Activated CD4-positive, alpha-beta memory T cell treated with anti-CD3 and anti-CD28 coated beads for 36 hours (primary cell): ENCODE measurements around the gene RALGDS. TPM values are rescaled to one million over a fixed set of nuclear protein-coding genes. Genes with fewer than 3 reads are reported as not detected.

Source experiments
- CTCF ChIA-PET: fragments of 350-600 bp; sonication (Branson Sonifier 250); formaldehyde crosslinking; loops from one replicate; lab custom pipeline; 2021; ENCODE audit warnings: antibody characterized with exemption, inconsistent platforms; lab: Charles Lee
- POLR2A ChIA-PET: fragments of 350-600 bp; sonication (Branson Sonifier 250); formaldehyde crosslinking; loops from one replicate; lab custom pipeline; 2021; ENCODE audit warnings: antibody characterized with exemption; lab: Charles Lee
- DNase-seq: peaks from one replicate; pipeline ENCODE4 v3.0.0-alpha.2; 2020
- H3K27ac Mint-ChIP-seq: one replicate; pipeline ENCODE4 v1.8.0; 2021; ENCODE audit warnings: mixed read lengths
- H3K27me3 Mint-ChIP-seq: one replicate; pipeline ENCODE4 v1.8.0; 2021; ENCODE audit warnings: mixed read lengths
- H3K36me3 Mint-ChIP-seq: one replicate; pipeline ENCODE4 v1.8.0; 2021; ENCODE audit warnings: mixed read lengths
- H3K4me1 Mint-ChIP-seq: one replicate; pipeline ENCODE4 v1.8.0; 2021; ENCODE audit warnings: low read depth, mixed read lengths
- H3K4me3 Mint-ChIP-seq: one replicate; pipeline ENCODE4 v1.8.0; 2021; ENCODE audit warnings: mild to moderate bottlenecking, mixed read lengths
- H3K9me3 Mint-ChIP-seq: one replicate; pipeline ENCODE4 v1.8.0; 2021; ENCODE audit warnings: mixed read lengths
- intact Hi-C: fragments of 100-400 bp; cut with micrococcal nuclease; formaldehyde crosslinking; loops from one replicate; pipeline ENCODE4 v1.15.1; 2023
- total RNA-seq, 2 experiments: library from RNA; stranded (reverse); gene quantifications; one replicate each; pipeline ENCODE4 v1.2.3, GENCODE V29; 2021

RALGDS gene
- total RNA-seq, 2 experiments from 2014 or later = 65.4 TPM

DNA sequence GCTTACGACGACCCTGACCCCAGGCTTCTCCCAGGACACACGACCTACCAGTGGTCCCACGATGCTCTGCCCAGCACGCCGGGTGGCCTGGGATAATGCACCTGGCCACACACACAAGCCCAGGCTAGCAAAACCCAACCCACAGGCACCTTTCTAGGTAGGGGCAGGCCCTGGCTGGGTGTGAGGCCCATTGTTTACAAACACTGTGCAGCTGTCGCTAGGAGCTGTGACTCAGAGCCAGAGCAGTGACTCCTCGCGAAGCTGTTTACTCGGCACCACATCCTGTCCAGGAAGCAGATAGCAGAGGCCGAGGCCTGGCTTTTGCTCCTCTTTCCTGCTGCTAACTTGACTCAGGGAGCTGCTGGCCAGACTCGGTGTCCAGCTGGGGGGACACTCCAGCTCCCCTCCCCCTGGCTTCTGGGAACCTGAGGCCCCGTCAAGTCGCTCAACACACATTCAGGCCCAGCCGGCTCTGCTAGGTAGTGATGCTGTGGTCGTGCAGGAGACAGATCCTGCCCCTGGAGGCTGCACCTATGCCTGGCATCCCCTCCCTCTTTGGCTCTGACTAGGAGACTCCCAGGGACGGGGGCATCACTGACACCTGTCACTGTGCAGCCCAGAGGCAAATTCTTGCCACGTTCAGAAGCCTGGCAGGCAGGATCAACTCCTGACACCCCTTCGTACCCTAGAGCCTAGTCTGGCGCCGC is 12.8 kb upstream of the RALGDS start:
- Mint-ChIP-seq H3K27me3 (no peaks in the 10 kb centered on the region), H3K4me3 (peak overlapping the region; percentile 70), H3K36me3 (peaks cover 15% of the 10 kb centered on the region), H3K9me3 (no peaks in the 10 kb centered on the region), H3K4me1 (peaks cover 78% of the 10 kb centered on the region), H3K27ac (peak overlapping the region; percentile 100)
- CTCF ChIA-PET = interaction anchor here (0.6 to 3.9 kb wide), 5 partner anchors 11 to 240 kb away, joined by 3 to 111 read pairs (median 6); no protein-coding TSS in a partner anchor
- intact Hi-C loops = loop anchor here (1.0 to 5.0 kb wide), 3 partner anchors 10 to 782 kb away; partner anchors contain the start of genes RALGDS and SETX
- DNase-seq = peak; percentile 96
- POLR2A ChIA-PET = interaction anchor here (0.6 to 4.9 kb wide), 9 partner anchors 10 to 237 kb away, joined by 3 to 42 read pairs (median 4); partner anchors contain the start of genes GTF3C5 and RALGDS

GRCh38 chr9:133132174-133132573 is 11.1 kb upstream of the RALGDS start:
- Mint-ChIP-seq H3K9me3 (no peaks in the 10 kb centered on the region), H3K4me1 (peaks cover 81% of the 10 kb centered on the region), H3K36me3 (peaks cover 17% of the 10 kb centered on the region), H3K4me3 (no peak overlapping the region), H3K27ac (peak overlapping the region; percentile 100), H3K27me3 (no peaks in the 10 kb centered on the region)
- no peak for DNase-seq
- POLR2A ChIA-PET = interaction anchor here (2.2 to 4.9 kb wide), 2 partner anchors 11 to 15 kb away, joined by 27 to 42 read pairs; no protein-coding TSS in a partner anchor
- CTCF ChIA-PET = interaction anchor here (0.9 to 3.9 kb wide), 3 partner anchors 12 to 26 kb away, joined by 3 to 111 read pairs (median 24); no protein-coding TSS in a partner anchor
- intact Hi-C loops = loop anchor here (5.0 kb wide), 1 partner anchor 780 kb away; the partner anchor contains the start of gene SETX

- Mint-ChIP-seq H3K9me3 (no peaks in the 10 kb centered on the region), H3K4me1 (peaks cover 85% of the 10 kb centered on the region), H3K27ac (peak overlapping the region; percentile 100), H3K36me3 (peaks cover 16% of the 10 kb centered on the region), H3K4me3 (peak overlapping the region; percentile 93), H3K27me3 (no peaks in the 10 kb centered on the region)
- ChIA-PET POLR2A (interaction anchor here (1.2 to 4.9 kb wide), 3 partner anchors 10 to 101 kb away, joined by 3 to 42 read pairs (median 3); partner anchors contain the start of genes GTF3C5 and RALGDS), CTCF (interaction anchor here (1.3 to 1.7 kb wide), 4 partner anchors 13 to 109 kb away, joined by 4 to 24 read pairs (median 7); no protein-coding TSS in a partner anchor)
- intact Hi-C loops = loop anchor here (5.0 kb wide), 1 partner anchor 779 kb away; the partner anchor contains the start of gene SETX
- no peak for DNase-seq
Observed at GRCh38 chr9:133131506-133131905, 10.5 kb upstream of the RALGDS start.

DNA sequence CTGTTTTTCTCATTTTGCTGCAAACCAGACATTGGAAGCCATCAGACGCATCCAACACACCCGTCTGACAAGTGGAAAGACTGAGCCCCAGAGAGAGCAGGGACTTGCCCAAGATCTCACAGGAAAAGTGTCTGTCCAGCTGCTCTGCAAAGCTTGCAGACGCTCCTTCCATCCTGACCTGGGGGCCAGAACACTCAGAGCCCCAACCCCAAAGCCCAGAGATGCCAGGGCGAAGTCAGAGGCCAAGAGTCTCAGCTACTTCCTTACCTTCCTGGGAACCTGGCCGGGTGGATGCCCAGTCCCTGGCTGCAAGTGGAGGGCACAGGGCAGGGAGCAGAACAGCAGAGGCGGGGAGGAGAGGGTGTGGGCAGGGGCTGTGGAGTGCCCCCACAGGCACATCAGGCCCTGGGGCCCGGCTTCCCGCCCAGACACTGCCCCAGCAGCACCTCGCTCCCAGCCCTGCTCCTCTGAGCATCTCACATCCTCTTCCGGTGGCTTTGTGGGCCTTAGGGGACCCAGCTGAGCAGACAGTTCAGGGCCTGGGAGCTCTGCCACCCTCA is 9.7 kb upstream of the RALGDS start:
- peaks cover 12% of the 10 kb centered on the region for H3K36me3 Mint-ChIP-seq
- peaks cover 85% of the 10 kb centered on the region for H3K4me1 Mint-ChIP-seq
- H3K4me3 Mint-ChIP-seq = peak overlapping the region; percentile 93
- intact Hi-C loops = loop anchor here (5.0 kb wide), 1 partner anchor 778 kb away; the partner anchor contains the start of gene SETX
- no peaks in the 10 kb centered on the region for H3K27me3 Mint-ChIP-seq
- ChIA-PET POLR2A (interaction anchor here (1.2 to 4.9 kb wide), 3 partner anchors 9 to 100 kb away, joined by 3 to 42 read pairs (median 3); partner anchors contain the start of genes GTF3C5 and RALGDS), CTCF (interaction anchor here (1.3 to 1.7 kb wide), 4 partner anchors 14 to 109 kb away, joined by 4 to 24 read pairs (median 7); no protein-coding TSS in a partner anchor)
- H3K27ac Mint-ChIP-seq = peak overlapping the region; percentile 100
- DNase-seq = peak; percentile 77
- no peaks in the 10 kb centered on the region for H3K9me3 Mint-ChIP-seq

- peaks cover 84% of the 10 kb centered on the region for H3K4me1 Mint-ChIP-seq
- peak overlapping the region; percentile 100 for H3K27ac Mint-ChIP-seq
- DNase-seq = no peak
- POLR2A ChIA-PET = interaction anchor here (4.9 kb wide), 1 partner anchor 14 kb away, joined by 42 read pairs; no protein-coding TSS in a partner anchor
- H3K27me3 Mint-ChIP-seq = no peaks in the 10 kb centered on the region
- H3K4me3 Mint-ChIP-seq = peak overlapping the region; percentile 93
- no peaks in the 10 kb centered on the region for H3K9me3 Mint-ChIP-seq
- intact Hi-C loops = no loop called here
- CTCF ChIA-PET = interaction anchor here (1.0 to 4.8 kb wide), 2 partner anchors 15 to 18 kb away, joined by 3 to 33 read pairs; no protein-coding TSS in a partner anchor
- peaks cover 12% of the 10 kb centered on the region for H3K36me3 Mint-ChIP-seq
Observed at GRCh38 chr9:133129001-133129795, 8.2 kb upstream of the RALGDS start.

DNA sequence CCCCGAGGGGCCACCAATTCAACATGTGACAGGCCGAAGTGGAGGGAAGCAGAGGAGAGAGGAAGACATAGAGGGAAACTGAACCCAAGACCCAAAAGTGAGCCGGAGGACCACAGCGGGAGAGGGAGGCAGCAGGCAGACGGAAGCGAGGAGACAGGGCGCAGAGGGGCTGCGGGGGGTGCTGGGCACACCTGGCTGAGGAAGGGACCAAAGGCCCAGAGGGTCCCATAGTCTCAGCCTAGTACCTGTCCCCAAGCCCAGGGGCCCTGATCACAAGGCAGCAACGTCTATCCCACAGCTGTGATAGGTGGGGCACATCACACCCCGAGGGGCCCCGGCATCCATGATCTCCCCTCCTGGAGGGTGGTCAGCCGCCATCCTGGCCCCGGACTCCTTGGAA is 7.1 kb upstream of the RALGDS start:
- Mint-ChIP-seq H3K27ac (peak overlapping the region; percentile 61), H3K4me1 (peaks cover 84% of the 10 kb centered on the region), H3K9me3 (no peaks in the 10 kb centered on the region), H3K36me3 (peaks cover 10% of the 10 kb centered on the region), H3K4me3 (peak overlapping the region; percentile 55), H3K27me3 (no peaks in the 10 kb centered on the region)
- DNase-seq = no peak
- CTCF ChIA-PET = interaction anchor here (4.8 kb wide), 1 partner anchor 16 kb away, joined by 33 read pairs; no protein-coding TSS in a partner anchor
- POLR2A ChIA-PET = no interaction called here
- intact Hi-C loops = no loop called here

DNA sequence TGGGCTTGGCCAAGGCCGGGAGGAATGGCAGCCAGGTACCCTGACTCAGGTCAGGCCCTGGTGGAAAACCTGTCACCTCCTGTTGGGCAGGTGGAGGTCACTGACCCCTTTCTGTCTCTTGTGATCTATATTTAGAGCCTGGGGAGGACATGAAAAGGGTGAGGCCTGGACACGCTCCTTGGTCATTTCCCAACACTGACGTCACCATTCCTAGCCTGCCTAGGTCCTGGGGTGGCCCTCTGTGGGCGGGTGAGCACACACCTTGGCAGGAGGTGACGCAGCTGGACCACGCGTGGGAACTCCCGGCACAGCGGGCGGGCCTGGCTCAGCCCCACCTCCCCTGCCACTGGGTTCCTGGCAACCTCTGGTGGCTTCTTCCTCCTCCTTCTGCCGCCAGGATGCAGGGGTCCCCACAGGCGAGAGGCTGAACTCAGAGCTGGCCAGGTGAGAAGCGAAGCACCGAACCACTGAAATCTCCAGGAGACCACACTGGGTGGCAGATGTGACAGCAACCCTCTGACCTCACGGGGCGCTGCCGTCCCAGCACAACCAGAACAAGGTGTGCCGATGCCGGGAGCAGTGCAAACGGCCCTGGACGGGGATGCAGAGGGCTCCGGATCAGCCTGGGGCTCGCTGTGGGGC is 6.4 kb upstream of the RALGDS start:
- CTCF ChIA-PET = interaction anchor here (0.6 to 4.8 kb wide), 2 partner anchors 17 to 1045 kb away, joined by 3 to 33 read pairs; no protein-coding TSS in a partner anchor
- Mint-ChIP-seq H3K9me3 (no peaks in the 10 kb centered on the region), H3K27me3 (no peaks in the 10 kb centered on the region), H3K36me3 (peaks cover 10% of the 10 kb centered on the region), H3K4me3 (peak overlapping the region; percentile 55), H3K27ac (peak overlapping the region; percentile 61), H3K4me1 (peaks cover 78% of the 10 kb centered on the region)
- intact Hi-C loops = no loop called here
- POLR2A ChIA-PET = no interaction called here
- peak; percentile 74 for DNase-seq

GRCh38 chr9:133126697-133127339 is 5.8 kb upstream of the RALGDS start:
- ChIA-PET POLR2A (no interaction called here), CTCF (interaction anchor here (0.6 to 4.8 kb wide), 3 partner anchors 17 to 1046 kb away, joined by 3 to 33 read pairs (median 5); no protein-coding TSS in a partner anchor)
- Mint-ChIP-seq H3K4me1 (peaks cover 78% of the 10 kb centered on the region), H3K27me3 (no peaks in the 10 kb centered on the region), H3K9me3 (no peaks in the 10 kb centered on the region), H3K4me3 (peak overlapping the region; percentile 11), H3K27ac (peak overlapping the region; percentile 55), H3K36me3 (peaks cover 10% of the 10 kb centered on the region)
- DNase-seq = no peak
- intact Hi-C loops = no loop called here

DNA sequence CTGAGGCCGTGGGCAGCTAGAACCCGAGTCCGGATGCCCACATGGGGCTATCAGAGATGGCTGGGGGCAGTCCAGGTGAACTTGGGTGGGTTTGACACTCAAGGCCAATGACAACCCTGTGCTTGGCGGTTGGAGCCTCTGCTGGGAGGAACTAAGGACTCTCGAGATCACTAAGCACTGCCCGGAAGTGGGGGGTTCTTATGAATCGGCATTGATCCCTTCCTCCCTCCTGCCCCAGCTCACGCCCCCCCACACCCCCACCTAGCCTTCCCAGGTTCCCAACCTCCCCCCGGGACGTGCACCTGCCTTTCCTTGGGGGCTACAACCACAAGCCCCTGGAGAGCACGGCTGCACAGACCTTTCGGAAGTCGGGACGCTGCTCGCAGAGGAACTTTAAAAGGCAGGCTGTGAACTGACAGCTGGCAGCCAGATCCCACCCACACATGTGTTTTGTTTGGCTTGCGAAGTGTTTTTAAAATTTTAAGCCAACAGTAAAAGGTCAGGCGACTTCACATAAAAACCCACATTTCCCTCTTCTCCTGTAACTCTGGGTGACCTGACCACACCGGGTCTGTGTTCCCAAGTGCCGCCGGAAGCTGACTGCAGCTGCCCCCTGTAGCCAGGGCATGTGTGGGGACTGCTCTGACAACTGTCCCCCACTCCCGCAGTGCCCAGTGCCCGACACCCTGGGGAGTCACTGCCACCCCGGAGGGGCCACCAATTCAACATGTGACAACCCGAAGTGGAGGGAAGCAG is 5.1 kb upstream of the RALGDS start:
- peaks cover 77% of the 10 kb centered on the region for H3K4me1 Mint-ChIP-seq
- ChIA-PET CTCF (interaction anchor here (1.8 to 4.8 kb wide), 2 partner anchors 18 to 22 kb away, joined by 5 to 33 read pairs; no protein-coding TSS in a partner anchor), POLR2A (no interaction called here)
- no peaks in the 10 kb centered on the region for H3K27me3 Mint-ChIP-seq
- peak overlapping the region; percentile 11 for H3K4me3 Mint-ChIP-seq
- peak overlapping the region; percentile 55 for H3K27ac Mint-ChIP-seq
- intact Hi-C loops = no loop called here
- H3K9me3 Mint-ChIP-seq = no peaks in the 10 kb centered on the region
- H3K36me3 Mint-ChIP-seq = peaks cover 10% of the 10 kb centered on the region
- peak; percentile 51 for DNase-seq

- Mint-ChIP-seq H3K27me3 (no peaks in the 10 kb centered on the region), H3K4me3 (no peak overlapping the region), H3K4me1 (peaks cover 70% of the 10 kb centered on the region), H3K27ac (peak overlapping the region; percentile 49), H3K36me3 (peaks cover 5% of the 10 kb centered on the region), H3K9me3 (no peaks in the 10 kb centered on the region)
- ChIA-PET POLR2A (no interaction called here), CTCF (interaction anchor here (1.1 kb wide), 1 partner anchor 22 kb away, joined by 3 read pairs; no protein-coding TSS in a partner anchor)
- DNase-seq = no peak
- intact Hi-C loops = no loop called here
Observed at GRCh38 chr9:133124907-133125275, 3.9 kb upstream of the RALGDS start.
